HepG2 (cell line): ENCODE data around the gene UCN2. TPM values are rescaled to one million over a fixed set of nuclear protein-coding genes. Genes with fewer than 3 reads are reported as not detected.

Source experiments
- BORCS8-MEF2B ChIP-seq: sonication (generic); formaldehyde crosslinking; IDR thresholded peaks from 2 replicates; pipeline ENCODE4 v1.8.0; 2022; ENCODE audit warnings: mild to moderate bottlenecking, missing genetic modification reagents
- DPF2 ChIP-seq: sonication (generic); formaldehyde crosslinking; IDR thresholded peaks from 2 replicates; pipeline ENCODE4 v1.4.0; 2020; ENCODE audit warnings: mild to moderate bottlenecking, low read depth, missing genetic modification reagents, borderline replicate concordance
- HDAC1 ChIP-seq: sonication (generic); formaldehyde crosslinking; IDR thresholded peaks from 2 replicates; pipeline ENCODE4 v1.5.1; 2020; ENCODE audit warnings: mild to moderate bottlenecking, missing genetic modification reagents
- KDM1A ChIP-seq: IDR thresholded peaks from 2 replicates; pipeline ENCODE4 v1.6.1; 2016; ENCODE audit warnings: missing compliant biosample characterization
- KDM5B ChIP-seq: sonication (generic); formaldehyde crosslinking; IDR thresholded peaks from 2 replicates; pipeline ENCODE4 v1.4.0; 2020; ENCODE audit warnings: missing genetic modification reagents, mild to moderate bottlenecking, borderline replicate concordance
- KLF11 ChIP-seq: IDR thresholded peaks from 2 replicates; pipeline ENCODE4 v1.6.1; 2016; ENCODE audit warnings: missing compliant biosample characterization
- KMT2A ChIP-seq: sonication (generic); formaldehyde crosslinking; IDR thresholded peaks from 2 replicates; pipeline ENCODE4 v1.4.0; 2020; ENCODE audit warnings: missing genetic modification reagents
- NFIC ChIP-seq: IDR thresholded peaks from 2 replicates; pipeline ENCODE4 v1.6.1; 2012; ENCODE audit warnings: mild to moderate bottlenecking, low read length, inconsistent platforms
- PRMT3 ChIP-seq: sonication (generic); formaldehyde crosslinking; IDR thresholded peaks from 2 replicates; pipeline ENCODE4 v1.8.1; 2022; ENCODE audit warnings: low read depth, mild to moderate bottlenecking, moderate library complexity, missing genetic modification reagents, borderline replicate concordance
- SAFB2 ChIP-seq: sonication (generic); formaldehyde crosslinking; IDR thresholded peaks from 2 replicates; pipeline ENCODE4 v1.5.1; 2020; ENCODE audit warnings: missing genetic modification reagents, low read depth, mild to moderate bottlenecking, borderline replicate concordance
- SIN3A ChIP-seq: IDR thresholded peaks from 2 replicates; pipeline ENCODE4 v1.6.1; 2011; ENCODE audit warnings: low read depth, mild to moderate bottlenecking, control low read depth, low read length, borderline replicate concordance
- ZBED4 ChIP-seq: sonication (generic); formaldehyde crosslinking; IDR thresholded peaks from 2 replicates; pipeline ENCODE4 v1.4.0; 2020; ENCODE audit warnings: missing genetic modification reagents, borderline replicate concordance
- ZBTB38 ChIP-seq: sonication (generic); formaldehyde crosslinking; IDR thresholded peaks from 2 replicates; pipeline ENCODE4 v1.5.1; 2020; ENCODE audit warnings: mild to moderate bottlenecking, missing genetic modification reagents
- ZFP1 ChIP-seq: IDR thresholded peaks from 2 replicates; pipeline ENCODE4 v1.6.1; 2016
- ZFP91 ChIP-seq: sonication (generic); formaldehyde crosslinking; IDR thresholded peaks from 2 replicates; pipeline ENCODE4 v1.9.0; 2022; ENCODE audit warnings: missing genetic modification reagents, mild to moderate bottlenecking, borderline replicate concordance
- ZNF160 ChIP-seq: sonication (generic); formaldehyde crosslinking; IDR thresholded peaks from 2 replicates; pipeline ENCODE4 v1.8.0; 2022; ENCODE audit warnings: mild to moderate bottlenecking, inconsistent platforms, missing genetic modification reagents
- ZNF280B ChIP-seq: sonication (generic); formaldehyde crosslinking; IDR thresholded peaks from 2 replicates; pipeline ENCODE4 v1.5.0; 2020; ENCODE audit warnings: missing genetic modification reagents, mild to moderate bottlenecking, borderline replicate concordance
- ZNF337 ChIP-seq: sonication (generic); formaldehyde crosslinking; IDR thresholded peaks from 2 replicates; pipeline ENCODE4 v1.5.1; 2020; ENCODE audit warnings: missing genetic modification reagents, low read depth, mild to moderate bottlenecking, borderline replicate concordance
- ZNF513 ChIP-seq: sonication (generic); formaldehyde crosslinking; conservative IDR thresholded peaks from 2 replicates; pipeline ENCODE4 v1.5.0; 2020; ENCODE audit warnings: missing genetic modification reagents
- polyA plus RNA-seq, 8 experiments: library from polyadenylated mRNA; depleted of rRNA in 3 of 8; stranded (reverse) in 7 of 8; unstranded in 1 of 8; fragments of >200 nt; fragmentation: Illumina TruSeq in 4 of 8; extraction: Trizol in 4 of 8; gene quantifications; 2 replicates each; pipeline versions ENCODE4 v1.2.1 to v1.2.3, GENCODE V29; 2011 to 2016; ENCODE audit warnings: low read depth in 4 of 8, missing spikeins in 1 of 8, mixed read lengths in 1 of 8; ENCODE audit not compliant: insufficient read depth in 1 of 8
- total RNA-seq, 5 experiments: library from RNA; depleted of rRNA; stranded (reverse); fragments of >200 nt; fragmentation: Illumina TruSeq; extraction: Trizol; gene quantifications; 2 replicates each; pipeline ENCODE4 v1.2.3, GENCODE V29; 2016; ENCODE audit warnings: low read depth in 1 of 5

Gene UCN2
- total and polyA plus RNA-seq, 2 of the 13 experiments (the other 11 are each of a cell fraction or from before 2014, with no cell fraction given): 0.07 to 1.5 TPM

GRCh38 chr3:48555949-48556795 lies 7.4 kb downstream of the UCN2 start (continued):
- 0 out of 2 replicates have a peak, but pooled peaks have one; percentile 8 for TF ChIP-seq ZFP91
- peak; percentile 36; the same call in 1 of the 2 replicates for TF ChIP-seq KDM5B (CRISPR knock-in tag)
- TF ChIP-seq KMT2A: no peak
- no peak for TF ChIP-seq BORCS8-MEF2B
- no peak for TF ChIP-seq NFIC
- no peak for TF ChIP-seq ZBTB38 (CRISPR knock-in tag)
- TF ChIP-seq ZNF513: no peak
- no peak for TF ChIP-seq SAFB2
- TF ChIP-seq ZNF160 (CRISPR knock-in tag): no peak
- no peak for TF ChIP-seq ZNF280B (CRISPR knock-in tag)
- TF ChIP-seq DPF2 (CRISPR knock-in tag): no peak
- 0 out of 2 replicates have a peak, but pooled peaks have one; percentile 14 for TF ChIP-seq HDAC1 (CRISPR knock-in tag)
- TF ChIP-seq ZNF337: no peak; the same call in 1 of the 2 replicates
- peak; percentile 69; the same call in 1 of the 2 replicates for TF ChIP-seq KDM1A (CRISPR knock-in tag)
- no peak for TF ChIP-seq ZFP1
- no peak for TF ChIP-seq PRMT3 (CRISPR knock-in tag)
- 0 out of 2 replicates have a peak, but pooled peaks have one; percentile 57 for TF ChIP-seq SIN3A
- TF ChIP-seq KLF11: no peak
- no peak for TF ChIP-seq ZBED4 (CRISPR knock-in tag)
